K562 (cell line): Measurements from ENCODE around the gene PRDX4. TPM values are rescaled to one million over a fixed set of nuclear protein-coding genes. Genes with fewer than 3 reads are reported as not detected.

Experiments
- ATAC-seq: fragments of 200-7000 bp; cut with Tn5 transposase; 3 replicates; pipeline ENCODE4 v1.9.1; 2020; ENCODE audit warnings: moderate library complexity
- BruUV-seq: library from RNA; stranded (reverse); fragments of 400-500 nt; replicated peaks from 2 replicates; lab custom pipeline; 2021; lab: Mats Ljungman, UMichigan
- CTCF ChIA-PET: fragments of 300-600 bp; formaldehyde crosslinking; extraction: SDS; loops from one replicate; lab custom pipeline; 2021; ENCODE audit warnings: low intra/inter-chr PET ratio; lab: Yijun Ruan, JAX
- POLR2A ChIA-PET: fragments of 300-600, 350-650 bp; sonication (Branson Sonifier 250); formaldehyde crosslinking; extraction: SDS; loops from one replicate; lab custom pipeline; 2021; ENCODE audit warnings: antibody characterized with exemption, inconsistent platforms; lab: Yijun Ruan, JAX
- DNase-seq, 4 experiments: peaks; one replicate each; pipeline versions ENCODE4 v3.0.0 to v3.0.0-alpha.2; 2011 to 2018; ENCODE audit warnings: low spot score in 3 of 4, mixed read lengths in 3 of 4; ENCODE audit errors: extremely low read depth in 1 of 4
- FAIRE-seq: peaks from 2 replicates; lab custom pipeline; 2011; peaks lifted over from hg19 to GRCh38; lab: Jason Lieb, UNC
- H2AFZ ChIP-seq: 2 replicates; pipeline ENCODE4 v1.6.0; 2011; ENCODE audit warnings: low read depth, low read length, control low read depth, inconsistent platforms
- H3K27ac ChIP-seq: fragments of 200-600 bp; 3 replicates; pipeline ENCODE4 v1.8.0; 2011; ENCODE audit warnings: low read depth, mild to moderate bottlenecking, control low read depth, inconsistent platforms, low read length, moderate library complexity, mixed read lengths; ENCODE audit errors: extremely low read depth
- H3K27me3 ChIP-seq, 2 experiments: fragments of 300-600 bp in 1 of 2; 2 replicates in 1 of 2; 3 replicates in 1 of 2; pipeline versions ENCODE4 v1.6.0 to v1.8.0; 2011; ENCODE audit warnings: inconsistent platforms in 2 of 2, low read length in 2 of 2, mild to moderate bottlenecking in 1 of 2, mixed read lengths in 1 of 2, moderate library complexity in 1 of 2; ENCODE audit not compliant: control insufficient read depth in 2 of 2, insufficient read depth in 2 of 2
- H3K36me3 ChIP-seq: fragments of 300-600 bp; 3 replicates; pipeline ENCODE4 v1.8.0; 2011; ENCODE audit warnings: mild to moderate bottlenecking, low read length, inconsistent platforms; ENCODE audit not compliant: control insufficient read depth, insufficient read depth
- H3K4me1 ChIP-seq, 2 experiments: fragments of 200-600 bp in 1 of 2; replicated peaks in 1 of 2; 2 replicates in 1 of 2; 3 replicates in 1 of 2; pipeline versions ENCODE4 v1.5.1 to v1.8.0; 2011; ENCODE audit warnings: inconsistent platforms in 2 of 2, low read length in 2 of 2, mild to moderate bottlenecking in 1 of 2, mixed read lengths in 1 of 2, moderate library complexity in 1 of 2; ENCODE audit not compliant: control insufficient read depth in 2 of 2, insufficient read depth in 2 of 2
- H3K4me2 ChIP-seq: 2 replicates; pipeline ENCODE4 v1.6.1; 2011; ENCODE audit warnings: low read length, control low read depth, inconsistent platforms, mixed read lengths; ENCODE audit not compliant: insufficient read depth
- H3K4me3 ChIP-seq: fragments of 200-600 bp; sonication (generic), shearing (Covaris generic); 2 replicates; pipeline ENCODE4 v1.5.1; 2016; ENCODE audit warnings: control low read depth, inconsistent platforms
- H3K79me2 ChIP-seq: fragments of 200-600 bp; 3 replicates; pipeline ENCODE4 v1.8.0; 2011; ENCODE audit warnings: low read length, inconsistent platforms; ENCODE audit not compliant: control insufficient read depth, insufficient read depth
- H3K9ac ChIP-seq, 2 experiments: 2 replicates each; pipeline versions ENCODE4 v1.6.0 to v1.6.1; 2011; ENCODE audit warnings: low read depth in 2 of 2, low read length in 2 of 2, control low read depth in 1 of 2, inconsistent platforms in 1 of 2, mild to moderate bottlenecking in 1 of 2, mixed read lengths in 1 of 2; ENCODE audit not compliant: insufficient read depth in 1 of 2
- H3K9me1 ChIP-seq: one replicate; pipeline ENCODE4 v1.6.0; 2011; ENCODE audit warnings: inconsistent platforms, mild to moderate bottlenecking, low read length, moderate library complexity; ENCODE audit not compliant: control insufficient read depth, insufficient read depth
- H3K9me3 ChIP-seq: replicated peaks from 2 replicates; pipeline ENCODE4 v1.5.1; 2011; ENCODE audit warnings: low read depth, low read length, inconsistent platforms; ENCODE audit not compliant: control insufficient read depth, insufficient read depth
- H4K20me1 ChIP-seq: replicated peaks from 2 replicates; pipeline ENCODE4 v1.6.1; 2011; ENCODE audit warnings: low read length, inconsistent platforms, mixed read lengths; ENCODE audit not compliant: control insufficient read depth, insufficient read depth
- CBX8 ChIP-seq: fragments of 200-600 bp; sonication (generic); IDR thresholded peaks from 2 replicates; pipeline ENCODE4 v1.6.1; 2012; ENCODE audit warnings: borderline replicate concordance, mixed run types, low read depth, mild to moderate bottlenecking, moderate library complexity, mixed read lengths, low read length, control low read depth, inconsistent platforms; ENCODE audit not compliant: poor library complexity, severe bottlenecking; ENCODE audit errors: extremely low read depth
- CC2D1A ChIP-seq: fragments of 450-650 bp; IDR thresholded peaks from 2 replicates; pipeline ENCODE4 v1.6.1; 2017; ENCODE audit warnings: mild to moderate bottlenecking
- FUS ChIP-seq: fragments of 200-400 bp; formaldehyde crosslinking; optimal IDR thresholded peaks from 2 replicates; pipeline ENCODE3; 2017; ENCODE audit warnings: low read depth, low read length
- GATAD2A ChIP-seq: fragments of 450-650 bp; IDR thresholded peaks from 2 replicates; pipeline ENCODE4 v1.6.1; 2017
- HDAC2 ChIP-seq: fragments of 450-650 bp; IDR thresholded peaks from 2 replicates; pipeline ENCODE4 v1.6.1; 2016; ENCODE audit warnings: mild to moderate bottlenecking
- HNRNPL ChIP-seq: fragments of 200-400 bp; formaldehyde crosslinking; IDR thresholded peaks from 2 replicates; pipeline ENCODE4 v1.6.1; 2017; ENCODE audit warnings: low read depth, mild to moderate bottlenecking, low read length
- MTA2 ChIP-seq: fragments of 450-650 bp; IDR thresholded peaks from 2 replicates; pipeline ENCODE4 v1.6.1; 2016; ENCODE audit warnings: low read depth
- NR2C1 ChIP-seq, 2 experiments: fragments of 450-650 bp; IDR thresholded peaks; 2 replicates each; pipeline ENCODE4 v1.6.1; 2017; ENCODE audit warnings: mild to moderate bottlenecking in 2 of 2, antibody characterized with exemption in 1 of 2, inconsistent platforms in 1 of 2, missing compliant biosample characterization in 1 of 2, missing genetic modification characterization in 1 of 2
- SLC30A9 ChIP-seq: fragments of 250-450 bp; sonication (Bioruptor Pico); IDR thresholded peaks from 2 replicates; pipeline ENCODE4 v1.8.0; 2022; ENCODE audit warnings: mild to moderate bottlenecking, moderate library complexity
- SMAD1 ChIP-seq: fragments of 150-350 bp; IDR thresholded peaks from 2 replicates; pipeline ENCODE4 v1.6.1; 2014; ENCODE audit warnings: low read length, low read depth; ENCODE audit not compliant: partially characterized antibody
- TSC22D4 ChIP-seq: fragments of 450-650 bp; IDR thresholded peaks from 2 replicates; pipeline ENCODE4 v1.6.1; 2016; ENCODE audit warnings: missing genetic modification characterization, missing biosample characterization, control low read depth
- U2AF1 ChIP-seq: fragments of 200-400 bp; formaldehyde crosslinking; optimal IDR thresholded peaks from 2 replicates; pipeline ENCODE3; 2017; ENCODE audit warnings: mild to moderate bottlenecking, low read depth, low read length, moderate library complexity
- ZNF561 ChIP-seq: fragments of 450-650 bp; formaldehyde crosslinking; conservative IDR thresholded peaks from 2 replicates; pipeline ENCODE4 v1.4.0; 2020; ENCODE audit warnings: mild to moderate bottlenecking, moderate library complexity
- WGBS: fragments of 100-300 bp; shearing (Covaris generic); methylation state at CpG from one replicate; pipeline ENCODE4 v1.1.6; 2016; ENCODE audit warnings: low coverage, mixed read lengths; ENCODE audit not compliant: insufficient coverage; ENCODE audit errors: missing lambda C conversion rate; 5-methylcytosine and 5-hydroxymethylcytosine counted together
- in situ Hi-C: fragments of 300-500 bp; cut with MboI; formaldehyde crosslinking; loops from 4 replicates; pipeline ENCODE4 v1.15.0; 2018; ENCODE audit warnings: inconsistent platforms, mixed read lengths
- intact Hi-C: fragments of 100-400 bp; cut with micrococcal nuclease; formaldehyde crosslinking; loops from 2 replicates; pipeline ENCODE4 v1.14.2; 2022
- polyA plus RNA-seq, 8 experiments: library from polyadenylated mRNA; depleted of rRNA in 4 of 8; stranded (reverse) in 5 of 8; unstranded in 3 of 8; fragments of >200 nt; fragmentation: Nextera tagmentation in 2 of 8; fragmentation: Illumina TruSeq in 1 of 8; extraction: Ambion mirVana in 2 of 8; extraction: Trizol in 1 of 8; gene quantifications; 2 replicates each; pipeline versions ENCODE4 v1.2.1 to v1.2.3, GENCODE V29; 2011 to 2014; ENCODE audit warnings: inconsistent platforms in 1 of 8, missing spikeins in 1 of 8
- total RNA-seq, 7 experiments: library from RNA; depleted of rRNA in 6 of 7; stranded (reverse); fragments of >200 nt in 6 of 7; fragmentation: Illumina TruSeq in 2 of 7; extraction: Trizol in 2 of 7; gene quantifications; 2 replicates each; pipeline versions ENCODE4 v1.2.1 to v1.2.3, GENCODE V29; 2011 to 2021; ENCODE audit warnings: low replicate concordance in 1 of 7
- TF ChIP-seq, protein P1 (sequence below): fragments of 450-650 bp; IDR thresholded peaks from 2 replicates; pipeline ENCODE4 v1.6.1; 2016; ENCODE audit warnings: borderline replicate concordance
- TF ChIP-seq, protein P2 (sequence below): fragments of 250-450 bp; sonication (Bioruptor Pico); IDR thresholded peaks from 2 replicates; pipeline ENCODE4 v1.8.0; 2022; ENCODE audit warnings: inconsistent platforms

Gene PRDX4
- total and polyA plus RNA-seq, 9 of the 15 experiments (the other 6 are each of a cell fraction or from before 2014, with no cell fraction given), result 28.6 to 253 (median 153) TPM

DNA sequence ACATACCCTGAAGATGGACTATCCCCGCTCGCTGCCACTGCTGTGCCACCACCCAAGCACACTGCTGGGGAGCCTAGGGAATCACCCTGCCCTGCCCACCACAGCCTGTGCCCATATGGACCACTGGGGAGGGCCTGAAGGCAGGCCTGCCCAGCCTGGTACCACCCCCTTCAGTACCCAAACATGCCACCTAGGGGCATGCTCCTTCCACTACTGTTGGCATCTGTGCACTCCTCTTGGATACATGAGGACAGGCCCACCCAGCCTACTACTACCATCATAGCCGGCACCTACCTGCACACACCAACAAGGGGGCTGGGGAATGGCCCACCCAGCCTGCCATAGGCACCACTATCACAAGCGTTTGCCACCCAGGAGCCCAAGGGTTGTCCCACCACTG, 30.1 kb upstream of the PRDX4 start:
- Histone ChIP-seq H2AFZ (no peak overlapping the region), H3K27me3 (no peaks in the 10 kb centered on the region; a peak in 2 of 5 replicates), H4K20me1 (no peaks in the 10 kb centered on the region), H3K4me2 (no peak overlapping the region), H3K4me1 (no peaks in the 10 kb centered on the region), H3K4me3 (no peak overlapping the region), H3K27ac (no peak overlapping the region), H3K9ac (no peak overlapping the region), H3K9me1 (no peaks in the 10 kb centered on the region), H3K79me2 (no peaks in the 10 kb centered on the region), H3K36me3 (no peaks in the 10 kb centered on the region), H3K9me3 (no peaks in the 10 kb centered on the region)
- no peak for ATAC-seq
- CTCF ChIA-PET, result no interaction called here
- no peak for DNase-seq
- FAIRE-seq, result no peak
- 0% methylated on average over 4 of the region's 4 CpGs for WGBS
- TF ChIP-seq GATAD2A, result no peak
- no peak for TF ChIP-seq CBX8
- no peak for TF ChIP-seq CC2D1A
- no peak for TF ChIP-seq U2AF1
- TF ChIP-seq TSC22D4 (tag), result no peak
- no peak for TF ChIP-seq NR2C1 (IDR thresholded peaks at IDR 0.05)
- TF ChIP-seq NR2C1 (tag; IDR thresholded peaks at IDR 0.05), result no peak
- TF ChIP-seq, protein P1, sequence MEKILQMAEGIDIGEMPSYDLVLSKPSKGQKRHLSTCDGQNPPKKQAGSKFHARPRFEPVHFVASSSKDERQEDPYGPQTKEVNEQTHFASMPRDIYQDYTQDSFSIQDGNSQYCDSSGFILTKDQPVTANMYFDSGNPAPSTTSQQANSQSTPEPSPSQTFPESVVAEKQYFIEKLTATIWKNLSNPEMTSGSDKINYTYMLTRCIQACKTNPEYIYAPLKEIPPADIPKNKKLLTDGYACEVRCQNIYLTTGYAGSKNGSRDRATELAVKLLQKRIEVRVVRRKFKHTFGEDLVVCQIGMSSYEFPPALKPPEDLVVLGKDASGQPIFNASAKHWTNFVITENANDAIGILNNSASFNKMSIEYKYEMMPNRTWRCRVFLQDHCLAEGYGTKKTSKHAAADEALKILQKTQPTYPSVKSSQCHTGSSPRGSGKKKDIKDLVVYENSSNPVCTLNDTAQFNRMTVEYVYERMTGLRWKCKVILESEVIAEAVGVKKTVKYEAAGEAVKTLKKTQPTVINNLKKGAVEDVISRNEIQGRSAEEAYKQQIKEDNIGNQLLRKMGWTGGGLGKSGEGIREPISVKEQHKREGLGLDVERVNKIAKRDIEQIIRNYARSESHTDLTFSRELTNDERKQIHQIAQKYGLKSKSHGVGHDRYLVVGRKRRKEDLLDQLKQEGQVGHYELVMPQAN, result no peak
- no peak for TF ChIP-seq ZNF561 (CRISPR knock-in tag)
- no peak for TF ChIP-seq HDAC2
- TF ChIP-seq MTA2, result no peak
- TF ChIP-seq FUS, result no peak
- TF ChIP-seq SLC30A9 (CRISPR knock-in tag), result no peak
- TF ChIP-seq HNRNPL, result no peak
- TF ChIP-seq, protein P2, sequence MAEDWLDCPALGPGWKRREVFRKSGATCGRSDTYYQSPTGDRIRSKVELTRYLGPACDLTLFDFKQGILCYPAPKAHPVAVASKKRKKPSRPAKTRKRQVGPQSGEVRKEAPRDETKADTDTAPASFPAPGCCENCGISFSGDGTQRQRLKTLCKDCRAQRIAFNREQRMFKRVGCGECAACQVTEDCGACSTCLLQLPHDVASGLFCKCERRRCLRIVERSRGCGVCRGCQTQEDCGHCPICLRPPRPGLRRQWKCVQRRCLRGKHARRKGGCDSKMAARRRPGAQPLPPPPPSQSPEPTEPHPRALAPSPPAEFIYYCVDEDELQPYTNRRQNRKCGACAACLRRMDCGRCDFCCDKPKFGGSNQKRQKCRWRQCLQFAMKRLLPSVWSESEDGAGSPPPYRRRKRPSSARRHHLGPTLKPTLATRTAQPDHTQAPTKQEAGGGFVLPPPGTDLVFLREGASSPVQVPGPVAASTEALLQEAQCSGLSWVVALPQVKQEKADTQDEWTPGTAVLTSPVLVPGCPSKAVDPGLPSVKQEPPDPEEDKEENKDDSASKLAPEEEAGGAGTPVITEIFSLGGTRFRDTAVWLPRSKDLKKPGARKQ (CRISPR knock-in tag), result no peak
- TF ChIP-seq SMAD1, result no peak
- BruUV-seq, result no TSS peak
- in situ Hi-C loops (no loop called here), intact Hi-C loops (no loop called here)
- POLR2A ChIA-PET, result no interaction called here
